Mesenchymal stem cell (in vitro differentiated cells and primary cell): ENCODE measurements around the gene ESCO1.
"Not testable (repeated sequence)": the region's sequence is repeated elsewhere in the genome, so short reads cannot be mapped to it uniquely, and the experiment has no call there.

ENCODE experiments used
- DNase-seq: peaks from one replicate; pipeline ENCODE4 v3.0.0-alpha.2; 2013
- H2AFZ ChIP-seq: one replicate; pipeline ENCODE4 v1.6.1; 2013; ENCODE audit warnings: low read depth, mild to moderate bottlenecking, control low read depth, inconsistent platforms, low read length, moderate library complexity
- H2AK5ac ChIP-seq: 2 replicates; pipeline ENCODE4 v1.6.1; 2013; ENCODE audit warnings: low read length, moderate library complexity, mild to moderate bottlenecking, inconsistent platforms; ENCODE audit not compliant: severe bottlenecking
- H2BK120ac ChIP-seq: one replicate; pipeline ENCODE4 v1.6.1; 2013; ENCODE audit warnings: low read depth, mild to moderate bottlenecking, inconsistent platforms, low read length, moderate library complexity
- H2BK12ac ChIP-seq, 2 experiments: one replicate each; pipeline ENCODE4 v1.6.1; 2013; ENCODE audit warnings: inconsistent platforms in 2 of 2, low read length in 2 of 2, mild to moderate bottlenecking in 2 of 2, moderate library complexity in 2 of 2, control low read depth in 1 of 2
- H2BK15ac ChIP-seq: one replicate; pipeline ENCODE4 v1.6.1; 2013; ENCODE audit warnings: mild to moderate bottlenecking, low read depth, inconsistent platforms; ENCODE audit not compliant: poor library complexity, severe bottlenecking
- H2BK5ac ChIP-seq: 2 replicates; pipeline ENCODE4 v1.6.1; 2013; ENCODE audit warnings: low read depth, mild to moderate bottlenecking, low read length, control low read depth, inconsistent platforms; ENCODE audit not compliant: poor library complexity, severe bottlenecking
- H3K14ac ChIP-seq, 2 experiments: one replicate each; pipeline ENCODE4 v1.6.1; 2013; ENCODE audit warnings: inconsistent platforms in 2 of 2, low read length in 2 of 2, control low read depth in 1 of 2, mild to moderate bottlenecking in 1 of 2, moderate library complexity in 1 of 2
- H3K18ac ChIP-seq, 2 experiments: one replicate each; pipeline ENCODE4 v1.6.1; 2013; ENCODE audit warnings: inconsistent platforms in 2 of 2, low read length in 2 of 2, control low read depth in 1 of 2, low read depth in 1 of 2, mild to moderate bottlenecking in 1 of 2
- H3K23ac ChIP-seq, 2 experiments: one replicate each; pipeline ENCODE4 v1.6.1; 2013; ENCODE audit warnings: inconsistent platforms in 2 of 2, low read length in 2 of 2, mild to moderate bottlenecking in 2 of 2, moderate library complexity in 2 of 2, control low read depth in 1 of 2
- H3K27ac ChIP-seq: 2 replicates; pipeline ENCODE4 v1.5.1; 2013; ENCODE audit warnings: mild to moderate bottlenecking, moderate library complexity, low read length, control low read depth, inconsistent platforms; ENCODE audit not compliant: poor library complexity, severe bottlenecking
- H3K27me3 ChIP-seq, 2 experiments: 2 replicates each; pipeline versions ENCODE4 v1.6.1 to v1.7.0; 2013; ENCODE audit warnings: low read length in 2 of 2, mild to moderate bottlenecking in 2 of 2, moderate library complexity in 2 of 2, control low read depth in 1 of 2, inconsistent platforms in 1 of 2; ENCODE audit not compliant: control insufficient read depth in 1 of 2, insufficient read depth in 1 of 2
- H3K36me3 ChIP-seq, 2 experiments: 2 replicates each; pipeline versions ENCODE4 v1.6.1 to v1.7.0; 2013; ENCODE audit warnings: low read length in 2 of 2, control low read depth in 1 of 2, inconsistent platforms in 1 of 2, low read depth in 1 of 2, mild to moderate bottlenecking in 1 of 2; ENCODE audit not compliant: insufficient read depth in 2 of 2, control insufficient read depth in 1 of 2
- H3K4ac ChIP-seq, 2 experiments: one replicate each; pipeline ENCODE4 v1.6.1; 2013; ENCODE audit warnings: inconsistent platforms in 2 of 2, low read length in 2 of 2, mild to moderate bottlenecking in 2 of 2, moderate library complexity in 2 of 2, control low read depth in 1 of 2, low read depth in 1 of 2
- H3K4me1 ChIP-seq: 2 replicates; pipeline ENCODE4 v1.6.1; 2013; ENCODE audit warnings: low read depth, low read length, control low read depth; ENCODE audit not compliant: control insufficient read depth, insufficient read depth
- H3K4me2 ChIP-seq: 2 replicates; pipeline ENCODE4 v1.6.1; 2013; ENCODE audit warnings: low read length, mild to moderate bottlenecking, inconsistent platforms; ENCODE audit not compliant: poor library complexity, severe bottlenecking
- H3K4me3 ChIP-seq, 2 experiments: 2 replicates each; pipeline versions ENCODE4 v1.5.1 to v1.7.0; 2013; ENCODE audit warnings: low read length in 2 of 2, mild to moderate bottlenecking in 2 of 2, control low read depth in 1 of 2, low read depth in 1 of 2; ENCODE audit not compliant: insufficient read depth in 1 of 2
- H3K79me1 ChIP-seq: replicated peaks from 2 replicates; pipeline ENCODE4 v1.6.1; 2013; ENCODE audit warnings: mild to moderate bottlenecking, control low read depth, low read length, inconsistent platforms; ENCODE audit not compliant: poor library complexity, severe bottlenecking
- H3K9ac ChIP-seq: 2 replicates; pipeline ENCODE4 v1.7.0; 2013; ENCODE audit warnings: mild to moderate bottlenecking, low read length, moderate library complexity
- H3K9me3 ChIP-seq: 2 replicates; pipeline ENCODE4 v1.7.0; 2013; ENCODE audit warnings: mild to moderate bottlenecking, low read length; ENCODE audit not compliant: control insufficient read depth
- H4K8ac ChIP-seq: one replicate; pipeline ENCODE4 v1.6.1; 2013; ENCODE audit warnings: inconsistent platforms, mild to moderate bottlenecking, low read length, moderate library complexity
- H4K91ac ChIP-seq: one replicate; pipeline ENCODE4 v1.6.1; 2013; ENCODE audit warnings: mild to moderate bottlenecking, low read length, inconsistent platforms
- WGBS: methylation state at CpG from one replicate; pipeline ENCODE4 v1.1.7; 2013; ENCODE audit warnings: mixed read lengths; 5-methylcytosine and 5-hydroxymethylcytosine counted together

ESCO1 gene

DNA sequence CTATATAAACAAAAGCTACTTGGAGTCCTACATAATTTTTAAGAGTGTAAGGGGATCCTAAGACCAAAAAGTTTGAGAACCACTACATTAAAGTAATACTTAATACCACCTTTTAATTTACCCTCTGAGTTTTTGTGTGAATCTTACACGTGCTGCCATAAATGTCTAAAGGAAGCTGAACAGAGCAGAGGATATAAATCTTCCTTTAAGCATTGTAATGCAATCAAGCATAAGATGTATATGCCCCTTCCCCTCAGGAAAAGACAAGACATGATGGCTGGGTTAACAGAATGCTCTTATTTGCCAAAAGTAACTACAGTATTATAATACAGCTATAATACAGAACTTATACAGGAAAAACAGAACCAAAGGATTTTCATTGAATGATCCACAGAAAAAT lies 2.9 kb downstream of the ESCO1 start:
- no peak for DNase-seq

DNA sequence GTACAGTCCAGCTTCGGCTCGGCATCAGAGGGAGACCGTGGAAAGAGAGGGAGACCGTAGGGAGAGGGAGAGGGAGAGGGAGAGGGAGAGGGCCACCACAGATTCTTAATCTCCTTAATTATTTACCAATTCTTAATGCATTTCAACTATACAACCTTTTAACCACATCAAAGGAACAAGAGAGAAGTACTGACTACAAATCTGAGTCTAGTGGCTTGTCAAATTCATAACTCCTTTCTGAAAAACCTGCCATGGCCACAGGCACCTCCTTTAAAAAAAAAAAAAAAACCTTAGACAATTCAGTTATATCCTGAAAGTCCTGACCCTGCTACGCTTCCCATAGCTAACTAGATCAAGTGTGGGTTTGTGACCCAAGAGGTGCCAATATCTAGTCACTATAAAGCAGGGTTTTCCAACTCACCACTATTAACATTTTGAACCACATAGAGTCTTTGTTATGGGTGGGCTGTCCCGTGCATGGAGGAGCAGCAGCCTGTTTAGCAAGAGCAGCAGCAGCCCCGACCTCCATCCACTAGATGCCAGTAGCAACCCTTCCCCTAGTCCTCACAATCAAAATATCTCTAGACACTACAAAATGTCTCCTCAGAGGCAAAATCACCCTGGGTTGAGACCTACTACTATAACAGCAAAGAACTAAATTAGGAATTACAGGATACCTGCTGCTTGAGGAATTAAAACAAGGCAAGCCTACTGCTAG lies 6.8 kb downstream of the ESCO1 start:
- Histone ChIP-seq H2BK15ac (no peak overlapping the region), H3K4me2 (no peak overlapping the region), H3K36me3 (no peaks in the 10 kb centered on the region), H2BK5ac (no peak overlapping the region), H2AFZ (no peak overlapping the region), H3K9me3 (no peaks in the 10 kb centered on the region), H2BK120ac (no peak overlapping the region), H3K9ac (no peak overlapping the region), H4K8ac (no peak overlapping the region), H3K18ac (no peak overlapping the region), H2AK5ac (no peak overlapping the region), H3K4ac (no peak overlapping the region), H3K4me1 (no peaks in the 10 kb centered on the region), H4K91ac (no peak overlapping the region), H3K27ac (no peak overlapping the region), H2BK12ac (no peak overlapping the region), H3K4me3 (no peak overlapping the region), H3K14ac (no peak overlapping the region), H3K79me1 (peaks cover 1% of the 10 kb centered on the region), H3K23ac (no peak overlapping the region), H3K27me3 (no peaks in the 10 kb centered on the region)
- DNase-seq, result no peak
- 98% methylated on average over 3 of the region's 7 CpGs for WGBS

More for the DNA sequence above, 2.9 kb downstream of the ESCO1 start:
- no peak overlapping the region for H2BK120ac ChIP-seq
- H3K9ac ChIP-seq, result no peak overlapping the region
- H3K9me3 ChIP-seq, result no peaks in the 10 kb centered on the region
- H2BK5ac ChIP-seq, result no peak overlapping the region
- H3K23ac ChIP-seq, result no peak overlapping the region
- H2AFZ ChIP-seq, result no peak overlapping the region
- no peak overlapping the region for H2AK5ac ChIP-seq
- H4K8ac ChIP-seq, result no peak overlapping the region
- H3K27me3 ChIP-seq, result no peaks in the 10 kb centered on the region
- H3K27ac ChIP-seq, result no peak overlapping the region
- H2BK15ac ChIP-seq, result no peak overlapping the region
- no peak overlapping the region for H2BK12ac ChIP-seq
- H3K4ac ChIP-seq, result no peak overlapping the region
- no peak overlapping the region for H3K4me2 ChIP-seq
- H3K4me1 ChIP-seq, result peaks cover 4% of the 10 kb centered on the region
- H3K14ac ChIP-seq, result no peak overlapping the region
- H3K4me3 ChIP-seq, result no peak overlapping the region
- H3K18ac ChIP-seq, result no peak overlapping the region
- H3K79me1 ChIP-seq, result no peaks in the 10 kb centered on the region
- no CpG with 5 or more reads among the region's 1 CpG for WGBS
- H3K36me3 ChIP-seq, result no peaks in the 10 kb centered on the region
- H4K91ac ChIP-seq, result no peak overlapping the region

DNA sequence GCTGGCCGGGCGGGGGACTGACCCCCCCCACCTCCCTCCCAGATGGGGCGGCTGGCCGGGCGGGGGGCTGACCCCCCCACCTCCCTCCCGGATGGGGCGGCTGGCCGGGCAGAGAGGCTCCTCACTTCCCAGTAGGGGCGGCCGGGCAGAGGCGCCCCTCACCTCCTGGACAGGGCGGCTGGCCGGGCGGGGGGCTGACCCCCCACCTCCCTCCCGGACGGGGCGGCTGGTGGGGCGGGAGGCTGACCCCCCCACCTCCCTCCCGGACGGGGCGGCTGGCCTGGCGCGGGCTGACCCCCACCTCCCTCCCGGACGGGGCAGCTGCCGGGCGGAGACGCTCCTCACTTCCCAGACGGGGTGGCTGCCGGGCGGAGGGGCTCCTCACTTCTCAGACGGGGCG lies 8.1 kb downstream of the ESCO1 start:
- 100% methylated on average over 4 of the region's 33 CpGs for WGBS

DNA sequence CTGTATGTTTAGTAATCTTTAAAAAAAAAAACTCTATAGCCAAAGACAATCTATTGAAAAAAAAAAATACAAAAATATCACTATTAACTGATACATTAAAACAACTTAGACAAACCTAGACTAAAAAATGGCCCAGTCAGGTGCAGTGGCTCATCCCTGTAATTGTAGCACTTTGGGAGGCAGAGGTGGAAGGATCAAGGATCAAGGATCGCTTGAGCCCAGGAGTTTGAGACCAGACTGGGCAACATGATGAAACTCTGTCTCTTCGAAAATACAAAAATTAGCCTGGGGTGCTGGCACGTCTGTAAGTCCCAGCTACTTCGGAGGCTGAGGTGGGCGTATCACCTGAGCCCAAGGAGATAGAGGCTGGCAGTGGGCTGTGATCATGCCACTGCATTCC lies 16.1 kb downstream of the ESCO1 start:
- Histone ChIP-seq H2BK120ac (no peak overlapping the region), H3K9ac (no peak overlapping the region), H2AK5ac (no peak overlapping the region), H3K27me3 (no peaks in the 10 kb centered on the region), H2BK15ac (no peak overlapping the region), H2BK12ac (no peak overlapping the region), H3K14ac (no peak overlapping the region), H3K9me3 (no peaks in the 10 kb centered on the region), H3K36me3 (peaks cover 5 to 9% of the 10 kb centered on the region in 2 experiments), H4K8ac (no peak overlapping the region), H2AFZ (no peak overlapping the region), H3K4ac (no peak overlapping the region), H3K4me1 (no peaks in the 10 kb centered on the region), H3K4me2 (no peak overlapping the region), H3K4me3 (no peak overlapping the region), H3K79me1 (peaks cover 16% of the 10 kb centered on the region), H4K91ac (no peak overlapping the region), H2BK5ac (no peak overlapping the region), H3K27ac (no peak overlapping the region), H3K18ac (no peak overlapping the region), H3K23ac (no peak overlapping the region)
- DNase-seq, result no peak
- WGBS, result 98% methylated on average over 5 of the region's 5 CpGs

More for the DNA sequence above, 8.1 kb downstream of the ESCO1 start:
- H3K23ac ChIP-seq, DNase-seq, H3K4me3 ChIP-seq, H3K4me1 ChIP-seq, H2AFZ ChIP-seq, H3K4ac ChIP-seq, H4K91ac ChIP-seq, H3K9me3 ChIP-seq, H2BK15ac ChIP-seq, H4K8ac ChIP-seq, H3K18ac ChIP-seq, H2BK120ac ChIP-seq, H3K79me1 ChIP-seq, H2BK5ac ChIP-seq, H2AK5ac ChIP-seq, H3K27me3 ChIP-seq, H3K9ac ChIP-seq, H3K4me2 ChIP-seq, H3K14ac ChIP-seq, H2BK12ac ChIP-seq, H3K36me3 ChIP-seq, H3K27ac ChIP-seq: not testable (repeated sequence)
